22Rv1 (cell line): ENCODE data around the gene SH3BP4.

Experiments used
- ZFX ChIP-seq: fragments of 450-650 bp; IDR thresholded peaks from 2 replicates; pipeline ENCODE4 v1.6.1; 2017; ENCODE audit warnings: antibody characterized with exemption, borderline replicate concordance
- TF ChIP-seq, protein P1 (sequence below): fragments of 450-650 bp; IDR thresholded peaks from 2 replicates; pipeline ENCODE4 v1.5.1; 2017; ENCODE audit warnings: mild to moderate bottlenecking

DNA sequence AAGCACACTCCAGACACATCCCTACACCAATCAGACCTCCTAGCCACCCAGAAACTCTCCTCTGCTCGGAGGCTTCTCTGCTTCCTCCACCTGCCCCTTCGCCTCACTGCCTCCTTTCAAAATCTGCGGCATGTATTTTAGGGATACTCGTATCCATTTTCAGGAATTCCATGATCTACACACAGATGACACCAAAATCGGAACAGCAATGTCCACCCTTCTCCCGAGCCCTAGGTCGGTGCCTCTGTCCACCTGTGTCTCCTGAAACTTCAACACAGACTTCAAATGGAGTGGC, 1.4 kb upstream of the SH3BP4 start:
- TF ChIP-seq, protein P1, sequence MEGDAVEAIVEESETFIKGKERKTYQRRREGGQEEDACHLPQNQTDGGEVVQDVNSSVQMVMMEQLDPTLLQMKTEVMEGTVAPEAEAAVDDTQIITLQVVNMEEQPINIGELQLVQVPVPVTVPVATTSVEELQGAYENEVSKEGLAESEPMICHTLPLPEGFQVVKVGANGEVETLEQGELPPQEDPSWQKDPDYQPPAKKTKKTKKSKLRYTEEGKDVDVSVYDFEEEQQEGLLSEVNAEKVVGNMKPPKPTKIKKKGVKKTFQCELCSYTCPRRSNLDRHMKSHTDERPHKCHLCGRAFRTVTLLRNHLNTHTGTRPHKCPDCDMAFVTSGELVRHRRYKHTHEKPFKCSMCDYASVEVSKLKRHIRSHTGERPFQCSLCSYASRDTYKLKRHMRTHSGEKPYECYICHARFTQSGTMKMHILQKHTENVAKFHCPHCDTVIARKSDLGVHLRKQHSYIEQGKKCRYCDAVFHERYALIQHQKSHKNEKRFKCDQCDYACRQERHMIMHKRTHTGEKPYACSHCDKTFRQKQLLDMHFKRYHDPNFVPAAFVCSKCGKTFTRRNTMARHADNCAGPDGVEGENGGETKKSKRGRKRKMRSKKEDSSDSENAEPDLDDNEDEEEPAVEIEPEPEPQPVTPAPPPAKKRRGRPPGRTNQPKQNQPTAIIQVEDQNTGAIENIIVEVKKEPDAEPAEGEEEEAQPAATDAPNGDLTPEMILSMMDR, result no peak
- no peak for TF ChIP-seq ZFX
